DOHH2 (cell line): ENCODE measurements around the gene PIGA.

Source experiments
- H3F3A ChIP-seq: fragments of 200-600 bp; sonication (generic), shearing (Covaris generic); 2 replicates; pipeline ENCODE4 v1.6.0; 2016; ENCODE audit warnings: antibody characterized with exemption, mild to moderate bottlenecking; ENCODE audit not compliant: control insufficient read depth, insufficient read depth
- H3K27ac ChIP-seq: fragments of 200-600 bp; sonication (generic); 2 replicates; pipeline ENCODE4 v1.5.1; 2014; ENCODE audit warnings: low read depth, mild to moderate bottlenecking, low read length, moderate library complexity
- H3K27me3 ChIP-seq: fragments of 200-600 bp; sonication (generic); 2 replicates; pipeline ENCODE4 v1.6.1; 2014; ENCODE audit warnings: mild to moderate bottlenecking, low read length, mixed read lengths; ENCODE audit not compliant: control insufficient read depth
- H3K36me3 ChIP-seq: fragments of 200-600 bp; sonication (generic); 2 replicates; pipeline ENCODE4 v1.6.1; 2014; ENCODE audit warnings: mild to moderate bottlenecking, low read length, moderate library complexity, mixed read lengths; ENCODE audit not compliant: control insufficient read depth
- H3K4me1 ChIP-seq: fragments of 200-600 bp; sonication (generic); 2 replicates; pipeline ENCODE4 v1.6.1; 2014; ENCODE audit warnings: mild to moderate bottlenecking, low read length, mixed read lengths; ENCODE audit not compliant: control insufficient read depth
- H3K4me2 ChIP-seq: fragments of 200-600 bp; sonication (generic); 2 replicates; pipeline ENCODE4 v1.6.0; 2014; ENCODE audit warnings: mild to moderate bottlenecking, low read length, moderate library complexity
- H3K4me3 ChIP-seq: fragments of 200-600 bp; sonication (generic); 2 replicates; pipeline ENCODE4 v1.5.1; 2014; ENCODE audit warnings: mild to moderate bottlenecking, low read length, mixed read lengths
- H3K79me2 ChIP-seq: fragments of 200-600 bp; sonication (generic); 2 replicates; pipeline ENCODE4 v1.6.1; 2014; ENCODE audit warnings: mild to moderate bottlenecking, low read length, mixed read lengths; ENCODE audit not compliant: control insufficient read depth
- H3K9me2 ChIP-seq: fragments of 200-600 bp; sonication (generic); replicated peaks from 2 replicates; pipeline ENCODE4 v1.6.1; 2014; ENCODE audit warnings: mild to moderate bottlenecking, low read length, mixed read lengths; ENCODE audit not compliant: control insufficient read depth
- H3K9me3 ChIP-seq: fragments of 200-600 bp; sonication (generic); 2 replicates; pipeline ENCODE4 v1.6.1; 2014; ENCODE audit warnings: antibody characterized with exemption, low read length, mixed read lengths; ENCODE audit not compliant: control insufficient read depth, insufficient read depth
- H4K20me1 ChIP-seq: fragments of 200-600 bp; sonication (generic); 2 replicates; pipeline ENCODE4 v1.6.0; 2014; ENCODE audit warnings: low read depth, mild to moderate bottlenecking, antibody characterized with exemption, low read length, moderate library complexity; ENCODE audit not compliant: control insufficient read depth, insufficient read depth
- CTCF ChIP-seq: fragments of 200-600 bp; sonication (generic); IDR thresholded peaks from one replicate; pipeline ENCODE4 v1.5.1; 2014; ENCODE audit warnings: antibody characterized with exemption, mild to moderate bottlenecking, low read depth, low read length; ENCODE audit not compliant: poor library complexity, severe bottlenecking
- EZH2phosphoT487 ChIP-seq: fragments of 200-600 bp; sonication (generic); IDR thresholded peaks from 2 replicates; pipeline ENCODE4 v1.6.1; 2017; ENCODE audit warnings: borderline replicate concordance, mild to moderate bottlenecking, antibody characterized with exemption, low read length, moderate library complexity, mixed read lengths

PIGA gene

DNA sequence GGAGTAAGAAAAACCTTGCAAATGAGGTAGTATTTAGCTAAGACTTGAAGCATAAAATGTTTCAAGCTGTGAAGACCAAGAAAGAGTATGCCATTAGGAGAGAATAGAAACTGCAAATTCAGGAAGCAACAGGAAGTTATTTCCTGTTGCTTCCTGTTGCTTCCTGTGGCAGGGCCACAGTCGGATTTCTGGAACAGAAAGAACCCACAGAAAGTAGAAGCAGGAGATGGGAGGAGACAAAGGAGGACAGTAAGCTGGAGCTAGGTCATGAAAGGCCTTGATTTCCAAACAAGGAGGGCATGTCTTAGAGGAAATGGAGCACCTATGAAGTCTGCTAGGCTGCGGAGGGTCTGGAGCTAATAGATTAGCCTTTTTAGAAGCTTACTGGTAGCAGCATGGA lies 37.1 kb downstream of the PIGA start:
- Histone ChIP-seq H3K4me3 (no peak overlapping the region), H4K20me1 (no peaks in the 10 kb centered on the region), H3K27ac (no peak overlapping the region), H3K4me1 (no peaks in the 10 kb centered on the region), H3K9me3 (no peaks in the 10 kb centered on the region), H3K4me2 (no peak overlapping the region), H3K79me2 (no peaks in the 10 kb centered on the region), H3F3A (no peaks in the 10 kb centered on the region), H3K27me3 (no peaks in the 10 kb centered on the region), H3K36me3 (no peaks in the 10 kb centered on the region), H3K9me2 (no peaks in the 10 kb centered on the region)
- TF ChIP-seq CTCF (no peak), EZH2phosphoT487 (no peak)

- H3K4me1 ChIP-seq, result no peaks in the 10 kb centered on the region
- no peaks in the 10 kb centered on the region for H3K9me2 ChIP-seq
- H3K9me3 ChIP-seq, result no peaks in the 10 kb centered on the region
- H3K27me3 ChIP-seq, result no peaks in the 10 kb centered on the region
- no peak overlapping the region for H3K27ac ChIP-seq
- no peaks in the 10 kb centered on the region for H3K79me2 ChIP-seq
- no peak overlapping the region for H3K4me3 ChIP-seq
- H3F3A ChIP-seq, result no peaks in the 10 kb centered on the region
- no peak overlapping the region for H3K4me2 ChIP-seq
- TF ChIP-seq EZH2phosphoT487 (no peak), CTCF (no peak)
- H3K36me3 ChIP-seq, result no peaks in the 10 kb centered on the region
- no peaks in the 10 kb centered on the region for H4K20me1 ChIP-seq
These were observed 41.9 kb downstream of the PIGA start for GRCh38 chrX:15293451-15293850.

DNA sequence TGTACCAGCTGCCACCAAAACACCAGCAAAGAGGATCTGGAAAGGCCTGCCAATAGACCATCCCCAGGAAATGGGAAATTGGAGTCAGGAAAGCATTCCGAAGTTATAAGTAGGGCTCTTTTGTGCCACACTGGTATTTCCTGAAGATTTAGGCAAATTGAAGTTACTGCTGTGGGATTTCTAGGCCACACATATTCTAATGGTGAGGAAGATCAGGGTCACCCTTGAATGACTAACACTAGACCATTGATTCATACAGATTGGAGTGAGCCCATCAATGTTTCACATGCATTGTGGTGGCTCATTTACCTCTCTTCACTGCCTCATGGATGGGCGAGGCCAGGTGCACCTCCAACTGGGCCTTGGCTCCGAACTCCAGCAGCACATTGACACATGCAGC lies 42.5 kb downstream of the PIGA start:
- no peaks in the 10 kb centered on the region for H3K36me3 ChIP-seq
- no peaks in the 10 kb centered on the region for H3K27me3 ChIP-seq
- H3K9me3 ChIP-seq, result no peaks in the 10 kb centered on the region
- H3K4me3 ChIP-seq, result no peak overlapping the region
- H3K79me2 ChIP-seq, result no peaks in the 10 kb centered on the region
- no peak overlapping the region for H3K4me2 ChIP-seq
- no peaks in the 10 kb centered on the region for H3F3A ChIP-seq
- H3K27ac ChIP-seq, result no peak overlapping the region
- H3K9me2 ChIP-seq, result no peaks in the 10 kb centered on the region
- no peaks in the 10 kb centered on the region for H3K4me1 ChIP-seq
- no peaks in the 10 kb centered on the region for H4K20me1 ChIP-seq
- TF ChIP-seq EZH2phosphoT487, result no peak
- TF ChIP-seq CTCF, result no peak

GRCh38 chrX:15277604-15278003 lies 57.7 kb downstream of the PIGA start:
- TF ChIP-seq CTCF (no peak), EZH2phosphoT487 (no peak)
- Histone ChIP-seq H4K20me1 (no peaks in the 10 kb centered on the region), H3K4me2 (no peak overlapping the region)

More at GRCh38 chrX:15277604-15278003, 57.7 kb downstream of the PIGA start:
- Histone ChIP-seq H3K9me3 (no peaks in the 10 kb centered on the region), H3F3A (no peaks in the 10 kb centered on the region), H3K27ac (no peak overlapping the region), H3K9me2 (no peaks in the 10 kb centered on the region), H3K36me3 (no peaks in the 10 kb centered on the region), H3K4me3 (no peak overlapping the region), H3K79me2 (no peaks in the 10 kb centered on the region), H3K4me1 (no peaks in the 10 kb centered on the region), H3K27me3 (no peaks in the 10 kb centered on the region)
